Endodermal cell (in vitro differentiated cells): Measurements from ENCODE around the gene C20orf144. TPM values are rescaled to one million over a fixed set of nuclear protein-coding genes. Genes with fewer than 3 reads are reported as not detected.

Experiments used
- DNase-seq: peaks from one replicate; pipeline ENCODE4 v3.0.0-alpha.2; 2017
- H3K27ac ChIP-seq: 2 replicates; pipeline ENCODE4 v1.5.1; 2013; ENCODE audit warnings: mild to moderate bottlenecking, low read depth, low read length, moderate library complexity
- H3K27me3 ChIP-seq: 2 replicates; pipeline ENCODE4 v1.6.1; 2013; ENCODE audit warnings: mild to moderate bottlenecking, low read length, moderate library complexity; ENCODE audit not compliant: insufficient read depth, control insufficient read depth, poor library complexity, severe bottlenecking
- H3K36me3 ChIP-seq: 2 replicates; pipeline ENCODE4 v1.7.0; 2013; ENCODE audit warnings: mild to moderate bottlenecking, low read length, moderate library complexity; ENCODE audit not compliant: control insufficient read depth, insufficient read depth
- H3K4me1 ChIP-seq: one replicate; pipeline ENCODE4 v1.7.0; 2013; ENCODE audit warnings: low read length; ENCODE audit not compliant: control insufficient read depth, insufficient read depth
- H3K4me3 ChIP-seq: 2 replicates; pipeline ENCODE4 v1.5.1; 2013; ENCODE audit warnings: mild to moderate bottlenecking, low read length, moderate library complexity
- H3K9ac ChIP-seq: 2 replicates; pipeline ENCODE4 v1.6.1; 2013; ENCODE audit warnings: mild to moderate bottlenecking, low read length, moderate library complexity; ENCODE audit not compliant: poor library complexity, severe bottlenecking; ENCODE audit errors: extremely low read depth
- H3K9me3 ChIP-seq: 2 replicates; pipeline ENCODE4 v1.6.1; 2013; ENCODE audit warnings: mild to moderate bottlenecking, low read length, moderate library complexity; ENCODE audit not compliant: control insufficient read depth
- H3K27ac Mint-ChIP-seq: 2 replicates; pipeline ENCODE4 v1.8.0; 2020; ENCODE audit warnings: mixed read lengths
- H3K27me3 Mint-ChIP-seq: 2 replicates; pipeline ENCODE4 v1.8.0; 2021; ENCODE audit warnings: mild to moderate bottlenecking, mixed read lengths; ENCODE audit not compliant: insufficient read depth
- H3K36me3 Mint-ChIP-seq: 2 replicates; pipeline ENCODE4 v1.8.0; 2020; ENCODE audit warnings: low read depth, mixed read lengths
- H3K4me1 Mint-ChIP-seq: 2 replicates; pipeline ENCODE4 v1.8.0; 2020; ENCODE audit warnings: mixed read lengths
- H3K4me3 Mint-ChIP-seq: 2 replicates; pipeline ENCODE4 v1.8.0; 2020; ENCODE audit warnings: mild to moderate bottlenecking, moderate library complexity, mixed read lengths
- H3K9me3 Mint-ChIP-seq: 2 replicates; pipeline ENCODE4 v1.8.0; 2020; ENCODE audit warnings: mild to moderate bottlenecking, mixed read lengths
- CTCF ChIP-seq: fragments of 200-600 bp; sonication (generic); conservative IDR thresholded peaks from 2 replicates; pipeline ENCODE4 v1.5.0; 2021; ENCODE audit warnings: antibody characterized with exemption, mild to moderate bottlenecking
- WGBS, 2 experiments: methylation state at CpG; one replicate each; pipeline versions ENCODE4 v1.1.5 to v1.1.7; 2013; ENCODE audit warnings: missing lambda C conversion rate in 2 of 2, mixed read lengths in 1 of 2; ENCODE audit not compliant: insufficient coverage in 1 of 2, insufficient read length in 1 of 2; 5-methylcytosine and 5-hydroxymethylcytosine counted together
- total RNA-seq, 2 donors: library from RNA; stranded (reverse); fragmentation: NEBNext Ultra II Directional in 1 of 2; extraction: Animal tissue kit (Norgen Biotek cat#: 25700) in 1 of 2; gene quantifications; 2 replicates in 1 of 2; 3 replicates in 1 of 2; pipeline ENCODE4 v1.2.1, GENCODE V29; 2021

C20orf144 gene
- total RNA-seq, 2 donors from 2014 or later, result 0.44 TPM; not detected in 1

- no peak overlapping the region for H3K4me3 ChIP-seq
- no peak overlapping the region for H3K4me3 Mint-ChIP-seq
- no peaks in the 10 kb centered on the region for H3K9me3 ChIP-seq
- H3K27me3 ChIP-seq, result no peaks in the 10 kb centered on the region
- H3K4me1 ChIP-seq, result no peaks in the 10 kb centered on the region
- H3K36me3 ChIP-seq, result no peaks in the 10 kb centered on the region
- H3K9me3 Mint-ChIP-seq, result no peaks in the 10 kb centered on the region
- H3K4me1 Mint-ChIP-seq, result no peaks in the 10 kb centered on the region
- H3K27me3 Mint-ChIP-seq, result no peaks in the 10 kb centered on the region
- H3K36me3 Mint-ChIP-seq, result no peaks in the 10 kb centered on the region
- no peak overlapping the region for H3K9ac ChIP-seq
- TF ChIP-seq CTCF, result no peak
- H3K27ac ChIP-seq, result no peak overlapping the region
- H3K27ac Mint-ChIP-seq, result no peak overlapping the region
- 90 to 91% methylated on average over 9 to 14 of the region's 14 CpGs for WGBS, 2 experiments
- no peak for DNase-seq
Observed at GRCh38 chr20:33710681-33711445, 48.7 kb downstream of the C20orf144 start.

- H3K9me3 ChIP-seq, result no peaks in the 10 kb centered on the region
- no peak overlapping the region for H3K9ac ChIP-seq
- Mint-ChIP-seq H3K9me3 (no peaks in the 10 kb centered on the region), H3K27me3 (no peaks in the 10 kb centered on the region), H3K4me3 (no peak overlapping the region), H3K36me3 (no peaks in the 10 kb centered on the region), H3K4me1 (no peaks in the 10 kb centered on the region), H3K27ac (no peak overlapping the region)
- H3K36me3 ChIP-seq, result no peaks in the 10 kb centered on the region
- H3K4me1 ChIP-seq, result no peaks in the 10 kb centered on the region
- no peaks in the 10 kb centered on the region for H3K27me3 ChIP-seq
- no peak for DNase-seq
- H3K4me3 ChIP-seq, result no peak overlapping the region
- whole genome bisulfite sequencing, 2 experiments, result 33% methylated on average over 1 of the region's 1 CpG; no CpG with 5 or more reads in 1 of the 2 experiments
- no peak overlapping the region for H3K27ac ChIP-seq
- TF ChIP-seq CTCF, result no peak
Observed at GRCh38 chr20:33711446-33711738, 49.3 kb downstream of the C20orf144 start.

Other genes starting within 250 kb of the C20orf144 start
- gene SNTA1, start 218.6 kb upstream of the C20orf144 start, total RNA-seq, result 1 to 10 TPM; 4.6 to 8.2 TPM
- gene CBFA2T2, start 172.2 kb upstream of the C20orf144 start, total RNA-seq, result 10 to 100 TPM; 26.8 to 32.7 TPM
- under 1 TPM in 1 of 2 donors, not detected in 1; 0.42 TPM for gene ACTL10, start 4.6 kb downstream of the C20orf144 start, total RNA-seq
- 10 to 100 TPM; 77.2 to 92.3 TPM for gene NECAB3, start 12.1 kb downstream of the C20orf144 start, total RNA-seq
- 10 to 100 TPM; 26.9 to 33.7 TPM for gene E2F1, start 24.1 kb downstream of the C20orf144 start, total RNA-seq
- 1 to 10 TPM; 1.5 to 3.8 TPM for gene PXMP4, start 58.0 kb downstream of the C20orf144 start, total RNA-seq
- 1 to 10 TPM; 5.4 to 6.5 TPM for gene ZNF341, start 69.7 kb downstream of the C20orf144 start, total RNA-seq
- 100 to 1,000 TPM in 1 of 2 donors, 10 to 100 TPM in 1; 81.5 to 116 TPM for gene CHMP4B, start 149.0 kb downstream of the C20orf144 start, total RNA-seq